Small intestine (tissue), 16 donors: ENCODE data around the gene THYN1. TPM values are rescaled to one million over a fixed set of nuclear protein-coding genes. Genes with fewer than 3 reads are reported as not detected.

Experiments
- DNase-seq, 2 donors: peaks; one replicate each; pipeline versions ENCODE4 v3.0.0 to v3.0.0-alpha.2; 2013
- FAIRE-seq: peaks from 2 replicates; lab custom pipeline; 2012; peaks lifted over from hg19 to GRCh38; lab: Jason Lieb, UNC
- H3K27ac ChIP-seq, 3 donors: one replicate each; pipeline ENCODE4 v1.5.1; 2013; ENCODE audit warnings: low read length in 2 of 3, mild to moderate bottlenecking in 2 of 3, control low read depth in 1 of 3, inconsistent platforms in 1 of 3, low read depth in 1 of 3, moderate library complexity in 1 of 3
- H3K27me3 ChIP-seq, 3 donors: one replicate each; pipeline ENCODE4 v1.6.1; 2013; ENCODE audit warnings: low read length in 3 of 3, inconsistent platforms in 1 of 3; ENCODE audit not compliant: control insufficient read depth in 3 of 3, insufficient read depth in 3 of 3
- H3K36me3 ChIP-seq, 3 donors: one replicate each; pipeline ENCODE4 v1.6.1; 2013; ENCODE audit warnings: low read length in 3 of 3, inconsistent platforms in 1 of 3, low read depth in 1 of 3, mild to moderate bottlenecking in 1 of 3, moderate library complexity in 1 of 3; ENCODE audit not compliant: control insufficient read depth in 3 of 3, insufficient read depth in 2 of 3
- H3K4me1 ChIP-seq, 3 donors: one replicate each; pipeline ENCODE4 v1.6.1; 2013; ENCODE audit warnings: low read length in 2 of 3, inconsistent platforms in 1 of 3, low read depth in 1 of 3, mild to moderate bottlenecking in 1 of 3, moderate library complexity in 1 of 3; ENCODE audit not compliant: control insufficient read depth in 3 of 3, insufficient read depth in 2 of 3
- H3K4me3 ChIP-seq, 3 donors: one replicate each; pipeline ENCODE4 v1.5.1; 2013; ENCODE audit warnings: low read length in 3 of 3, control low read depth in 1 of 3, inconsistent platforms in 1 of 3, low read depth in 1 of 3, mild to moderate bottlenecking in 1 of 3, moderate library complexity in 1 of 3
- H3K9me3 ChIP-seq, 2 donors: one replicate each; pipeline ENCODE4 v1.6.1; 2013; ENCODE audit warnings: low read depth in 1 of 2, low read length in 1 of 2; ENCODE audit not compliant: control insufficient read depth in 2 of 2, insufficient read depth in 1 of 2
- WGBS, 3 donors: extraction: QIAGEN DNeasy Blood & Tissue Kit; methylation state at CpG; one replicate each; pipeline ENCODE4 v1.1.7; 2013; 5-methylcytosine and 5-hydroxymethylcytosine counted together
- long read RNA-seq, 10 donors: transcript quantifications; one replicate each; lab custom pipeline, GENCODE V29; 2026
- polyA plus RNA-seq, 4 donors: library from polyadenylated mRNA; stranded (reverse) in 3 of 4; unstranded in 1 of 4; fragments of 200-250 nt in 3 of 4; fragments of 120-200 nt in 1 of 4; gene quantifications; one replicate each; pipeline versions ENCODE4 v1.2.1 to v1.2.3, GENCODE V29; 2013
- donor health status: healthy with polysubstance abuse.
- donor health status: control.
- donor health status: control.
- donor health status: Bipolar disorder and iron deficiency.
- donor health status: healthy.

The THYN1 gene
- polyA plus RNA-seq: 10 to 100 TPM; 39.2 to 61.6 (median 47.9) TPM
- long read RNA-seq, donor 1, transcript THYN1-203 (8 exons, 943 nt): major isoform, 32 of 106 reads
- long read RNA-seq, donor 1, transcript THYN1-204 (8 exons, 893 nt): minor isoform, 23 of 106 reads
- long read RNA-seq, donor 1, transcript THYN1-201 (7 exons, 1,299 nt): minor isoform, 10 of 106 reads
- long read RNA-seq, donor 1, partial matches to known transcripts: 28 of 106 reads
- long read RNA-seq, donor 1, other reads (novel, unspliced or antisense): 5 of 106 reads
- long read RNA-seq, donor 2, transcript THYN1-203 (8 exons, 943 nt): major isoform, 5 of 11 reads
- long read RNA-seq, donor 2, partial matches to known transcripts: 0 of 11 reads
- long read RNA-seq, donor 2, other reads (novel, unspliced or antisense): 0 of 11 reads
- long read RNA-seq, donor 3, transcript THYN1-201 (7 exons, 1,299 nt): minor isoform, 5 of 26 reads
- long read RNA-seq, donor 3, transcript THYN1-203 (8 exons, 943 nt): major isoform, 9 of 26 reads
- long read RNA-seq, donor 3, transcript THYN1-204 (8 exons, 893 nt): minor isoform, 5 of 26 reads
- long read RNA-seq, donor 3, partial matches to known transcripts: 7 of 26 reads
- long read RNA-seq, donor 3, other reads (novel, unspliced or antisense): 0 of 26 reads
- long read RNA-seq, donor 4: 0 reads
- long read RNA-seq, donor 5, partial matches to known transcripts: 0 of 5 reads
- long read RNA-seq, donor 5, other reads (novel, unspliced or antisense): 0 of 5 reads
- long read RNA-seq, donor 6, transcript THYN1-203 (8 exons, 943 nt): minor isoform, 5 of 30 reads
- long read RNA-seq, donor 6, transcript THYN1-201 (7 exons, 1,299 nt): major isoform, 6 of 30 reads
- long read RNA-seq, donor 6, partial matches to known transcripts: 11 of 30 reads
- long read RNA-seq, donor 6, other reads (novel, unspliced or antisense): 0 of 30 reads
- long read RNA-seq, donor 7: 0 reads
- long read RNA-seq, donor 8, partial matches to known transcripts: 0 of 5 reads
- long read RNA-seq, donor 8, other reads (novel, unspliced or antisense): 0 of 5 reads
- long read RNA-seq, donor 9, partial matches to known transcripts: 0 of 9 reads
- long read RNA-seq, donor 9, other reads (novel, unspliced or antisense): 0 of 9 reads
- long read RNA-seq, donor 10, transcript THYN1-201 (7 exons, 1,299 nt): minor isoform, 6 of 43 reads
- long read RNA-seq, donor 10, transcript THYN1-203 (8 exons, 943 nt): minor isoform, 14 of 43 reads
- long read RNA-seq, donor 10, transcript THYN1-204 (8 exons, 893 nt): major isoform, 15 of 43 reads
- long read RNA-seq, donor 10, partial matches to known transcripts: 6 of 43 reads
- long read RNA-seq, donor 10, other reads (novel, unspliced or antisense): 0 of 43 reads

GRCh38 chr11:134253188-134253993 is at the start of gene THYN1, which contains the start of gene ACAD8:
Gene THYN1, minus strand, starts transcription at chr11:134253352. Its CDS starts 470 bp downstream, at chr11:134252882.
Gene ACAD8, plus strand, starts transcription at chr11:134253568. Its CDS starts 33 bp downstream, at chr11:134253601.
- Histone ChIP-seq H3K27ac (peak within 1 kb of the TSS; percentile 17 to 81 (median 52)), H3K36me3 (peaks cover 2 to 17% (median 11%) of the 10 kb centered on the region in 3 donors), H3K4me1 (peaks cover 0 to 5% (median 5%) of the 10 kb centered on the region in 3 donors), H3K4me3 (peak within 1 kb of the TSS; percentile 79 to 98 (median 98)), H3K9me3 (no peaks in the 10 kb centered on the region), H3K27me3 (no peaks in the 10 kb centered on the region)
- FAIRE-seq (no peak), DNase-seq (peak; percentile 96 to 98)
- WGBS, 3 donors: 0 to 1% (median 0%) methylated on average over 60 to 70 of the region's 70 CpGs

- H3K9me3 ChIP-seq: no peaks in the 10 kb centered on the region
- 71 to 77% (median 73%) methylated on average over 9 of the region's 9 CpGs for WGBS, 3 donors
Observed at GRCh38 chr11:134294664-134295063, 41.5 kb upstream of the THYN1 start.

GRCh38 chr11:134293119-134294113 is 40.3 kb upstream of the THYN1 start:
- DNase-seq (no peak), FAIRE-seq (no peak)
- H3K9me3 ChIP-seq: no peaks in the 10 kb centered on the region
- no peaks in the 10 kb centered on the region for H3K36me3 ChIP-seq
- WGBS, 3 donors: 61 to 79% (median 66%) methylated on average over 20 of the region's 20 CpGs
- H3K4me3 ChIP-seq: no peak overlapping the region
- no peaks in the 10 kb centered on the region for H3K4me1 ChIP-seq
- no peak overlapping the region for H3K27ac ChIP-seq
- H3K27me3 ChIP-seq: peaks cover 0 to 3% (median 0%) of the 10 kb centered on the region in 3 donors

More at GRCh38 chr11:134294664-134295063, 41.5 kb upstream of the THYN1 start:
- Histone ChIP-seq H3K4me1 (no peaks in the 10 kb centered on the region), H3K36me3 (no peaks in the 10 kb centered on the region), H3K4me3 (no peak overlapping the region), H3K27me3 (peaks cover 0 to 3% (median 0%) of the 10 kb centered on the region in 3 donors), H3K27ac (no peak overlapping the region)
- FAIRE-seq (no peak), DNase-seq (no peak)

GRCh38 chr11:134292661-134293060 is 39.5 kb upstream of the THYN1 start:
- Histone ChIP-seq H3K36me3 (no peaks in the 10 kb centered on the region), H3K9me3 (no peaks in the 10 kb centered on the region), H3K4me3 (no peak overlapping the region), H3K27me3 (peaks cover 0 to 3% (median 0%) of the 10 kb centered on the region in 3 donors), H3K4me1 (no peaks in the 10 kb centered on the region), H3K27ac (no peak overlapping the region)
- no peak for DNase-seq
- 77 to 87% (median 78%) methylated on average over 15 of the region's 15 CpGs for WGBS, 3 donors
- FAIRE-seq: no peak

- no peaks in the 10 kb centered on the region for H3K4me1 ChIP-seq
- H3K27me3 ChIP-seq: peaks cover 0 to 3% (median 0%) of the 10 kb centered on the region in 3 donors
- H3K36me3 ChIP-seq: no peaks in the 10 kb centered on the region
- no peak for DNase-seq
- FAIRE-seq: no peak
- no peak overlapping the region for H3K27ac ChIP-seq
- H3K4me3 ChIP-seq: no peak overlapping the region
- WGBS, 3 donors: 77 to 98% (median 88%) methylated on average over 6 of the region's 6 CpGs
- no peaks in the 10 kb centered on the region for H3K9me3 ChIP-seq
Observed at GRCh38 chr11:134291196-134291595, 38.0 kb upstream of the THYN1 start.

- 88 to 93% (median 89%) methylated on average over 7 of the region's 7 CpGs for WGBS, 3 donors
- Histone ChIP-seq H3K9me3 (no peaks in the 10 kb centered on the region), H3K4me3 (no peak overlapping the region), H3K36me3 (no peaks in the 10 kb centered on the region), H3K4me1 (no peaks in the 10 kb centered on the region), H3K27ac (no peak overlapping the region), H3K27me3 (peaks cover 0 to 3% (median 0%) of the 10 kb centered on the region in 3 donors)
- no peak for FAIRE-seq
- no peak for DNase-seq
Observed at GRCh38 chr11:134290646-134291045, 37.5 kb upstream of the THYN1 start.
